A549 treated with RU486 at 1 μM for 4 hours (cell line): ENCODE results near the gene IL17RE. TPM values are rescaled to one million over a fixed set of nuclear protein-coding genes. Genes with fewer than 3 reads are reported as not detected.

Source experiments
- total RNA-seq: library from RNA; stranded (reverse); fragments of 200-300 nt; extraction: Qiagen RNA extraction; gene quantifications from 5 replicates; pipeline ENCODE4 v1.2.3, GENCODE V29; 2022; ENCODE audit warnings: low read depth

IL17RE gene
- total RNA-seq: 0.88 to 1.8 TPM (median 1.5 TPM) in 5 replicates

GRCh38 chr3:9902372-9903237 is at the start of gene IL17RE:
TSS of gene IL17RE (plus strand) at chr3:9902848. CDS start at chr3:9902933, 85 bp downstream.

GRCh38 chr3:9879830-9880549 is 22.7 kb upstream of the IL17RE start, which contains the start of gene CIDEC:
TSS of gene CIDEC (minus strand) at chr3:9880253. CDS start at chr3:9878486, 1,767 bp downstream.

GRCh38 chr3:9890249-9891071 is 12.2 kb upstream of the IL17RE start, which contains the start of gene JAGN1:
TSS of gene JAGN1 (plus strand) at chr3:9890610. CDS start at chr3:9890723, 113 bp downstream.

GRCh38 chr3:9916734-9917680 is 14.4 kb downstream of the IL17RE start, which contains the start of gene IL17RC:
TSS of gene IL17RC (plus strand) at chr3:9917098. CDS start at chr3:9917316, 218 bp downstream.

GRCh38 chr3:9933561-9934234 is 31.1 kb downstream of the IL17RE start, which contains the start of gene CRELD1:
TSS of gene CRELD1 (plus strand) at chr3:9933834. CDS start at chr3:9934439, 605 bp downstream.

GRCh38 chr3:9951962-9952805 is 49.5 kb downstream of the IL17RE start, which contains the start of gene PRRT3:
TSS of gene PRRT3 (minus strand) at chr3:9952408. CDS start at chr3:9950115, 2,293 bp downstream.

Other genes starting within 250 kb of the IL17RE start
- 0.08 to 0.27 TPM (median 0.18 TPM) in 4 of 5 replicates, not detected in the other for gene CPNE9, start 199.0 kb upstream of the IL17RE start, total RNA-seq
- gene BRPF1, start 171.1 kb upstream of the IL17RE start, total RNA-seq: 16.1 to 19.8 TPM (median 18.8 TPM) in 5 replicates
- 12.4 to 19.0 TPM (median 17.0 TPM) in 5 replicates for gene OGG1, start 152.9 kb upstream of the IL17RE start, total RNA-seq
- gene CAMK1, start 132.9 kb upstream of the IL17RE start, total RNA-seq: 14.6 to 18.5 TPM (median 17.7 TPM) in 5 replicates
- gene TADA3, start 110.4 kb upstream of the IL17RE start, total RNA-seq: 50.5 to 61.6 TPM (median 57.4 TPM) in 5 replicates
- 143 to 238 TPM (median 179 TPM) in 5 replicates for gene ARPC4, start 109.8 kb upstream of the IL17RE start, total RNA-seq
- gene TTLL3, start 92.6 kb upstream of the IL17RE start, total RNA-seq: 4.8 to 7.9 TPM (median 6.8 TPM) in 5 replicates
- gene RPUSD3, start 58.8 kb upstream of the IL17RE start, total RNA-seq: 33.0 to 48.2 TPM (median 42.5 TPM) in 5 replicates
- gene CIDEC, start 22.6 kb upstream of the IL17RE start, total RNA-seq: 5.4 to 9.2 TPM (median 6.6 TPM) in 5 replicates
- 52.3 to 76.8 TPM (median 67.9 TPM) in 5 replicates for gene JAGN1, start 12.2 kb upstream of the IL17RE start, total RNA-seq
- gene IL17RC, start 14.2 kb downstream of the IL17RE start, total RNA-seq: 11.9 to 16.6 TPM (median 13.0 TPM) in 5 replicates
- gene CRELD1, start 31.0 kb downstream of the IL17RE start, total RNA-seq: 8.4 to 12.0 TPM (median 11.6 TPM) in 5 replicates
- gene PRRT3, start 49.6 kb downstream of the IL17RE start, total RNA-seq: 0.82 to 1.8 TPM (median 1.7 TPM) in 5 replicates
- 112 to 132 TPM (median 117 TPM) in 5 replicates for gene EMC3, start 84.0 kb downstream of the IL17RE start, total RNA-seq
- gene FANCD2, start 123.6 kb downstream of the IL17RE start, total RNA-seq: 14.3 to 25.2 TPM (median 17.6 TPM) in 5 replicates
- gene FANCD2OS, start 205.4 kb downstream of the IL17RE start, total RNA-seq: not detected in 5 replicates
- 160 to 198 TPM (median 181 TPM) in 5 replicates for gene BRK1, start 212.8 kb downstream of the IL17RE start, total RNA-seq
- gene VHL, start 238.9 kb downstream of the IL17RE start, total RNA-seq: 21.2 to 36.7 TPM (median 35.0 TPM) in 5 replicates